Measurements from ENCODE around the gene DBN1. TPM values are rescaled to one million over a fixed set of nuclear protein-coding genes. Genes with fewer than 3 reads are reported as not detected.

DBN1 gene
- total RNA-seq, 2 donors from 2014 or later = 322 to 383 TPM

DNA sequence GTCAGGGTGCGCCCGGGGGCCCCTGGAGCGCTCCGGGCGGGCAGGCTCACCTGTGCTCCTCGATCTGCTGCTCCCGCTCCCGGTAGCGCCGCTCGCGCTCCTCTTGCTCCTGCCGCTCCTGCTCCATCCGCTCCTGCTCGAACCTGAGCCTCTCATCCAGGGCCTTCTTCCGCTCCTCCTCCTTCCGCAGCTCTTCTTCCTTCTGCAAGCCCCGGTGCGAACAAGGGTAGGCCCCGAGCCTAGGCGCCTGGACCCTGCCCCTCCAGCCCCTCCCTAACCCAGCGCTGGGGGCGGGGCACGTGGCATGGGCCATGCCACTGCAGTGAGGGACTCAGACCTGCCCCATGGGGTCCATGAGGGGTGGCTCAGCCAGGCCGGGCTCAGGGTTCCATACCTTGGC lies 6.6 kb downstream of the DBN1 start:
- Histone ChIP-seq H3K9me3 (ENCODE audit: control insufficient read depth, low read length) (peaks cover 14% of the 10 kb centered on the region), H3K36me3 (ENCODE audit: control insufficient read depth, insufficient read depth, low read length) (peaks cover 89% of the 10 kb centered on the region), H3K4me3 (ENCODE audit: low read length) (no peak overlapping the region), H3K4me1 (ENCODE audit: control insufficient read depth, insufficient read depth, low read length) (peaks cover 20% of the 10 kb centered on the region), H3K27me3 (ENCODE audit: control insufficient read depth, insufficient read depth, low read length, poor library complexity, severe bottlenecking) (no peaks in the 10 kb centered on the region), H3K27ac (ENCODE audit: low read depth, low read length) (no peak overlapping the region), H3K9ac (ENCODE audit: extremely low read depth, low read length, poor library complexity, severe bottlenecking) (no peak overlapping the region)
- Mint-ChIP-seq H3K27me3 (ENCODE audit: insufficient read depth) (no peaks in the 10 kb centered on the region), H3K36me3 (ENCODE audit: low read depth) (peaks cover 81% of the 10 kb centered on the region), H3K27ac (no peak overlapping the region), H3K4me3 (no peak overlapping the region), H3K4me1 (peaks cover 15% of the 10 kb centered on the region), H3K9me3 (peaks cover 10% of the 10 kb centered on the region)
- WGBS, 2 experiments (ENCODE audit: insufficient coverage in 1 of 2, insufficient read length in 1 of 2) = 95 to 97% methylated on average over 23 to 25 of the region's 25 CpGs
- TF ChIP-seq, protein P1, sequence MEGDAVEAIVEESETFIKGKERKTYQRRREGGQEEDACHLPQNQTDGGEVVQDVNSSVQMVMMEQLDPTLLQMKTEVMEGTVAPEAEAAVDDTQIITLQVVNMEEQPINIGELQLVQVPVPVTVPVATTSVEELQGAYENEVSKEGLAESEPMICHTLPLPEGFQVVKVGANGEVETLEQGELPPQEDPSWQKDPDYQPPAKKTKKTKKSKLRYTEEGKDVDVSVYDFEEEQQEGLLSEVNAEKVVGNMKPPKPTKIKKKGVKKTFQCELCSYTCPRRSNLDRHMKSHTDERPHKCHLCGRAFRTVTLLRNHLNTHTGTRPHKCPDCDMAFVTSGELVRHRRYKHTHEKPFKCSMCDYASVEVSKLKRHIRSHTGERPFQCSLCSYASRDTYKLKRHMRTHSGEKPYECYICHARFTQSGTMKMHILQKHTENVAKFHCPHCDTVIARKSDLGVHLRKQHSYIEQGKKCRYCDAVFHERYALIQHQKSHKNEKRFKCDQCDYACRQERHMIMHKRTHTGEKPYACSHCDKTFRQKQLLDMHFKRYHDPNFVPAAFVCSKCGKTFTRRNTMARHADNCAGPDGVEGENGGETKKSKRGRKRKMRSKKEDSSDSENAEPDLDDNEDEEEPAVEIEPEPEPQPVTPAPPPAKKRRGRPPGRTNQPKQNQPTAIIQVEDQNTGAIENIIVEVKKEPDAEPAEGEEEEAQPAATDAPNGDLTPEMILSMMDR (conservative IDR thresholded peaks at IDR 0.05) = no peak
- no peak for DNase-seq

DNA sequence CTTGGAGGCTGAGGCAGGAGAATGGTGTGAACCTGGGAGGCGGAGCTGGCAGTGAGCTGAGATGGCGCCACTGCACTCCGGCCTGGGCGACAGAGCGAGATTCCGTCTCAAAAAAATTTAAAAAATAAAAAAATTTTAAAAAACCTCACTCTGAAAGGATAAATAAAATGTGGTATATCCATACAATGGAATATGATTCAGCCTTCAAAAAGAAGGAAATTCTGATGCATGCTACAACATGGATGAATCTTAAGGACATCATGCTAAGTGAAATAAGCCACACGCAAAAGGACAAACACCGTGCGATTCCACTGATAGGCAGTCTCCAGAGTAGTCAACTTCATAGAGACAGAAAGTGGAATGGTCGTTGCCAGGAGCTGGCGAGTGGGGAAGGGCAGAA lies 8.4 kb downstream of the DBN1 start:
- no peak overlapping the region for H3K27ac Mint-ChIP-seq
- H3K9me3 Mint-ChIP-seq = peaks cover 10% of the 10 kb centered on the region

DNA sequence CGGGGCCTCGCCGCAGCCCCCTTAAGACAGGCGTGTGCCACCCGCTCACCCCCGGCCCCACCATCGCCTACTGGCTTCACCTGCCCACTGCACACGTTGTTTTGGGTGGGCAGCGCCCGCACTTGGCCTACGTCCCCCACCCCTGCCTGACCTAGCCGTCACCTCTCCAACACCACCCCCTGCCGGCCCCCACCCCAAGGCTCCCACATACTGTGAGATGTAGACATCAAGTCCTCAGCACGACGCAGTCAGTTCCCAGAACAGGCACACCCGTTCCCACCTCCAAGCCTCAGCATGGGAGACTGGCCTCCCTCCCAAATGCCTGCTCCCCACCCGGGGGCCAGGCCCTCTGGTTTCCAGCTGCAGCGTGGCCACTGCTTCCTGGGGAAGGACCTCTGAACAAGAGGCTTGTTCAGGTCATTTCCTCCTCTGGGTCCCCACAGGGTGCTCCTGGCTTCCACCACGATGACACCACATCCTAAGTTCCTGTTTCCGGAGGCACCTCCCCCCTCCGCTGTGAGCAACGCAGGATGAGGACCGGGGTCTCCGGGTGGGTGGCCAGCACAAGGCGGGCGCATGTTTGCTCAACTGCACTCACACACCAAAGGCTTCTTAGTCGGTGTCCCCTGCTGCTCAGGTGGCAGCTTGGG lies 11.3 kb downstream of the DBN1 start:
- H3K27ac ChIP-seq (ENCODE audit: low read depth, low read length) = no peak overlapping the region
- no peak overlapping the region for H3K4me3 Mint-ChIP-seq
- H3K4me1 Mint-ChIP-seq = peaks cover 2% of the 10 kb centered on the region
- no peak overlapping the region for H3K9ac ChIP-seq (ENCODE audit: extremely low read depth, low read length, poor library complexity, severe bottlenecking)
- no peak overlapping the region for H3K4me3 ChIP-seq (ENCODE audit: low read length)
- no peaks in the 10 kb centered on the region for H3K4me1 ChIP-seq (ENCODE audit: control insufficient read depth, insufficient read depth, low read length)
- TF ChIP-seq, protein P1 (conservative IDR thresholded peaks at IDR 0.05) = no peak
- H3K27me3 Mint-ChIP-seq (ENCODE audit: insufficient read depth) = no peaks in the 10 kb centered on the region
- no peak for DNase-seq
- H3K36me3 Mint-ChIP-seq (ENCODE audit: low read depth) = peaks cover 69% of the 10 kb centered on the region
- 94% methylated on average over 17 to 27 of the region's 27 CpGs for WGBS, 2 experiments (ENCODE audit: insufficient coverage in 1 of 2, insufficient read length in 1 of 2)
- H3K9me3 ChIP-seq (ENCODE audit: control insufficient read depth, low read length) = peaks cover 14% of the 10 kb centered on the region
- peaks cover 85% of the 10 kb centered on the region for H3K36me3 ChIP-seq (ENCODE audit: control insufficient read depth, insufficient read depth, low read length)
- no peak overlapping the region for H3K27ac Mint-ChIP-seq
- H3K27me3 ChIP-seq (ENCODE audit: control insufficient read depth, insufficient read depth, low read length, poor library complexity, severe bottlenecking) = no peaks in the 10 kb centered on the region
- H3K9me3 Mint-ChIP-seq = peaks cover 10% of the 10 kb centered on the region

More for the DNA sequence above, 8.4 kb downstream of the DBN1 start:
- H3K36me3 ChIP-seq (ENCODE audit: control insufficient read depth, insufficient read depth, low read length) = peaks cover 88% of the 10 kb centered on the region
- WGBS, 2 experiments (ENCODE audit: insufficient coverage in 1 of 2, insufficient read length in 1 of 2) = 78 to 86% methylated on average over 6 to 8 of the region's 11 CpGs
- TF ChIP-seq, protein P1 (conservative IDR thresholded peaks at IDR 0.05) = no peak
- H3K9me3 ChIP-seq (ENCODE audit: control insufficient read depth, low read length) = peaks cover 14% of the 10 kb centered on the region
- Mint-ChIP-seq H3K4me1 (peaks cover 6% of the 10 kb centered on the region), H3K36me3 (ENCODE audit: low read depth) (peaks cover 77% of the 10 kb centered on the region), H3K27me3 (ENCODE audit: insufficient read depth) (no peaks in the 10 kb centered on the region), H3K4me3 (no peak overlapping the region)
- no peaks in the 10 kb centered on the region for H3K27me3 ChIP-seq (ENCODE audit: control insufficient read depth, insufficient read depth, low read length, poor library complexity, severe bottlenecking)
- no peak for DNase-seq
- H3K4me3 ChIP-seq (ENCODE audit: low read length) = no peak overlapping the region
- H3K27ac ChIP-seq (ENCODE audit: low read depth, low read length) = no peak overlapping the region
- H3K4me1 ChIP-seq (ENCODE audit: control insufficient read depth, insufficient read depth, low read length) = peaks cover 3% of the 10 kb centered on the region
- H3K9ac ChIP-seq (ENCODE audit: extremely low read depth, low read length, poor library complexity, severe bottlenecking) = no peak overlapping the region
